ENCODE data around the gene ERMP1.
"Not testable (repeated sequence)": the region's sequence is repeated elsewhere in the genome, so short reads cannot be mapped to it uniquely, and the experiment has no call there.

The ERMP1 gene

GRCh38 chr9:5832538-5833529, at the start of gene ERMP1:
Gene ERMP1 (minus strand): TSS chr9:5833117. CDS start chr9:5833027, 90 bp downstream.
- peak; percentile 86 for DNase-seq (ENCODE audit: low spot score)

DNA sequence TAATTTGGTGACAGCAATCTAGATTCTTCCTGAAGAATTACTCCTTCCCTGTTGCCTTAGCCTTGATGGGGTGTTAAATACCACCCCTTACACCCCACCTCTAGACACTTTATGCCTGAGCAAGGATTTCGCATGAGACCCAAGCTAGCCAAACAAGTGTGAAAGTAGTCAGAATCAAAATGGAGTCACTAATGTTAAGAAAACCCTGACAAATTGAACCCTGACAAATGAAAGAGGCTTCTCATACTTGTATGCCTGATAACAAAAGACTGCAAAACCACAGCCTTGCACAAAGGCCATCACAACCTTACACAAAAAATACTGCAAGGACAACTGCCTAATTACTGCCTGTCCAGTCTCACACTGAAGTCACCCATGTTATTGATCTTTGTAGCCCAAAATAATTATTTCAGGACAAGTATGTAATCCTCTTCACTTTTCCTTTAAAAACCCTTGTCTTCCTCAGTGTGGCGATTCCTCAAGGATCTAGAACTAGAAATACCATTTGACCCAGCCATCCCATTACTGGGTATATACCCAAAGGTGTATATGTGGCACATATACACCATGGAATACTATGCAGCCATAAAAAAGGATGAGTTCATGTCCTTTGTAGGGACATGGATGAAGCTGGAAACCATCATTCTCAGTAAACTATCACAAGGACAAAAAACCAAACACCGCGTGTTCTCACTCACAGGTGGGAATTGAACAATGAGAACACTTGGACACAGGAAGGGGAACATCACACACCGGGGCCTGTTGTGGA, 49.5 kb upstream of the ERMP1 start:
- DNase-seq (ENCODE audit: low spot score), result not testable (repeated sequence)

GRCh38 chr9:5879419-5880181, 46.7 kb upstream of the ERMP1 start:
- peak; percentile 87 for DNase-seq (ENCODE audit: low spot score)

GRCh38 chr9:5876711-5877110, 43.8 kb upstream of the ERMP1 start:
- no peak for DNase-seq (ENCODE audit: low spot score)

DNA sequence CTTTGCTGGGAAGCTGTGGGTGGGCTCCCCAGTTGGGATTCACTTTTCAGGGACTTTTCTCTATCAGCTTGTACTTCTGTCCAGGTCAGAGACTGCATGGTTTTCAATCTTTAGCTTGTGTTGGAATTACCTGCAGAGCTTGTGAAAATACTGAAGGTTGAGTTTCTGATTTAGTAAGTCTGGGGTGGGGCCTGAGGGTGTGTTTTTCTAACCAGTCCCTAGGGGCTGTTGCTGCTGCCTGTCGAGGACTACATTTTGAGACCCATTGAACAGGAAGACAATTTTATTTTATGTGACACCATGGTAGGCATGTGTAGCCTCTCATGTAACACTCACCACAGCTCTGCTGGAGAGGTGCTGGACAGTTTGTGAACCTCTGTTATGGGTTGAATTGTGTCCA, 43.1 kb upstream of the ERMP1 start:
- no peak for DNase-seq (ENCODE audit: low spot score)

DNA sequence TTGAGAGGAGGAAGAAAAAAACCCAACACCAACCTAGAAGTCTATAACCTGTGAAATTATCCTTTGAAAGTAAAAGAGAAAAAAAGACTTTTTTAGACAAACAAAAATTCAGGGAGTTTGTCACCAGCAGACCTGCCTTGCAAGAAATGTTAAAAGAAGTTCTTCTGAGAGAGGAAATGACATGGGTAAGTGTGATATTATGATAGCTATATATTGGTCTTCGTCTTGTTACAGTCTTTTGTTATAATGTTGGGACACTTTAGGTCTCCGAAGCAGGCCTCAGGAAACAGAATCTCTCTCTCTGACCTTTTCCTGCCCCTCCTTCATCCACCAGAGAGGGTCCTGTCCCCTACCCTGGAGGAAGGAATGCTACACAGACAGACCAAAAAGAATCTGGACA, 41.1 kb upstream of the ERMP1 start:
- DNase-seq (ENCODE audit: low spot score), result no peak

DNA sequence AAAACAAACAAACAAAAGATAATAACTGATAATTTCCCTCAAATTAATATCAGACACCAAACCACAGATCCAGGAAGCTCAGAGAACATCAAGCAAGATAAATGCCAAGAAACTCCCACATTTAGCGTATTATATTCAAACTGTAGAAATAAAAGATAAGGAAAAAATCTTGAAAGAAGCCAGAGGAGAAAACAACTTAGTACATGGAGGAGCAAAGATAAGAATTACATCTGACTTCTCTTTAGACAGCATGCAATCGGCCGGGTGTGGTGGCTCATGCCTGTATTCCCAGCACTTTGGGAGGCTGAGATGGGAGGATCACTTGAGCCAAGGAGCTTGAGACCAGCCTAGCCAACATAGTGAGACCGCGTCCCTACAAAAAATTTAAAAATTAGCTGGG, 40.5 kb upstream of the ERMP1 start:
- no peak for DNase-seq (ENCODE audit: low spot score)

DNA sequence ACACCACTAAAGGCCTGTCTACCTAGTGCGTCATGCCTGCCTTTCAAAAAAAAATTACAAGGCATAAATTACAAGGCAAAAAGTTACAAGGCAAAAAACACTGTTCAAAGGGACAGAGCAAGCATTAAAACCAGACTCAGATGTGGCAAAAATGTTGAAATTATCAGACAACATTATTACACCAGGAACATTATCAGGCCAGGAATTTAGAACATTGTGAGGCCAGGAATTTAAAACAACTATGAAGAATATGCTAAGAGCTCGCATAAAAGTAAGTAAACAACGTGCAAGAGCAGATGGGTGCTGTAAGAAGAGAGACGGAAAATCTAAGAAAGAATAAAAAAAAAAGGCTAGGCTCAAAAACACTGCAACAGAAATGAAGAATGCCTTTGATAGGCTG, 39.6 kb upstream of the ERMP1 start:
- DNase-seq (ENCODE audit: low spot score), result no peak

DNA sequence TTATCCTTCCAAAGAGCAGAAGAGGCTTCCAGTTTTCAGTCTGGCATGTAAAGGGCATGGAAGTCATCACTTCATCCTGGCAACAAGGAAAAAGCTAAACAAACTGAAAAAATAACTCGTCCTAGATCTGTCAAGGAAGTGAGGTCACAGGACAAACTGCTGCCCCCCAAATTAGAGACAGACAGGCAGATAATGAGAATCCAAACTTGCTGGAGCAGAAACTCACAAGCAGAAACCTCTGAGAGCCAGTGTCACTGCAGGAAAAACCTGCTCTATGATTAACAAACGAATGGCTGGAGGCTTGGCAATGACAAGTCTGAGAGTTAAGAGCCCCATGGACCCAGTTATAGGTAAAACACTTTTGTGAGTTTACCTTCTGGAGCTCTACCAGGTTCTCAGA, 38.9 kb upstream of the ERMP1 start:
- DNase-seq (ENCODE audit: low spot score), result no peak

DNA sequence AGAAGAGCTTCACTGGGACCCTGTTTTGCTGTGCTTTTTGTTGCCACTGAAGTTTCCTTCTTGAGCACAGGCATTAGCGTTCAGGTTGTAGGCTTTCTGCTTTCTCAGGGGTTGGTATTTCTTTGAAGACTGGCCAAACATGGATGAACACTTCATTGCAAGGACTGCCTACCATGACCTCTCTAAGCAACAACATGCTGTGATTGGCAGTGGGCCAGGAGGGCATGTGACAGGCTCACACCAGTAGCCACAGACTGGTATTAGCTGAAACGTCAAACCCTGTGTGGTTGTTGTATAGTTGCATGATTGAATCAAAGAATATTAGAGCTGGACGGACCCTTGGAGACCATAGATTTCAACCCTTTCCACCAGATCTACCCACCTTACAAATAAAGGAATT, 37.8 kb upstream of the ERMP1 start:
- DNase-seq (ENCODE audit: low spot score), result no peak

DNA sequence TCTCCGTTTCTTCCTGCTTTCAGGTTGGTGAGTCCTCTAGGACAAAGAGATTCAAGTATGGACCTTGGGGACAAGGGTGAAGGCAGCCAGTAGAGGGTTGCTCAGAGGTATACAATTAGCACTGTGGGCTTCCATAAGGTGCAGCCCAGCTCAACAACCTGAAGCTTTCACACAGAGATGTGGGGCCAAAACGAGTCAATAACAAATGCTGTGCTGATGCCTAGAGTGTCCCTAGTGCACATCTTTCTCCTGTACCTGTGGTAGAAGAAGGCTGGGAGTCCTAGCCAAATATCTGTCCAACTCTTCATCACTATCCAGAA, 37.1 kb upstream of the ERMP1 start:
- no peak for DNase-seq (ENCODE audit: low spot score)

DNA sequence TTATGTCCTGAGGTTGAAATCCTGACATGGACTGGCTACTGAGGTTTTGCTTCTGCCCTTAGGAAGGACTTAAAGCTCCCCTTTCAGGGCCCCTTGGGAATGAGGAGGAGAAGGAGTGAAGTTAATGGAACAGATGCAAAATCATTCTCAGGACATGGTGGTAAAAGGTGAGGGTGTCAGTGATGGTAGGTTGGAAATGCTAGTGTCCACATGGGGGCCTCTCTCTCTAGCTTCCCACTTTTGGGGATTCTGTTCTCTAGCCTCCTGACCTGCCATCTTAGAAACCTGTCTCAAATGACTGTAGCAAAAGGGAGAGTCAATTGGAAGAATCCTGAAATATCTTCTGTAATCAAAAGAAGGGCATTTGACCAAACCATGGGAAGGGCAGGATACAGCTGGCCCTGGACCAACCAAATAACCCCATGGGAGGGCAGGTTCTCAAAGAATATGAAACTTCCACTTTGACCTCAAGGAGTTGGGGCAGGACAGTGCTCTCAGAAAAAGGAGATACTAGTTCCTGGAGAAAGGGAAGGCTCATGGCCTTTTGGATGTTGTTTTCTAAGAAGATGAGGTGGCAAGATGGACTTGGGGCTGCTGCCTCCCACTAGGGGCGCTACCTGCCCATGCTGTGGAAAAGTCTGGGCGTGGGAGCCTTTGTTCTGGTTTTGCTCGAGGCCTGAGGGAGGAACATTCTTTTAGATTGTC, 36.5 kb upstream of the ERMP1 start:
- DNase-seq (ENCODE audit: low spot score), result peak; percentile 32

- DNase-seq (ENCODE audit: low spot score), result no peak
These were observed 35.3 kb upstream of the ERMP1 start for GRCh38 chr9:5868235-5868634.

GRCh38 chr9:5866685-5867084, 33.8 kb upstream of the ERMP1 start:
- DNase-seq (ENCODE audit: low spot score), result no peak

- DNase-seq (ENCODE audit: low spot score), result no peak
These were observed 33.4 kb upstream of the ERMP1 start for GRCh38 chr9:5866272-5866671.

GRCh38 chr9:5864446-5864845, 31.5 kb upstream of the ERMP1 start:
- DNase-seq (ENCODE audit: low spot score), result no peak

DNA sequence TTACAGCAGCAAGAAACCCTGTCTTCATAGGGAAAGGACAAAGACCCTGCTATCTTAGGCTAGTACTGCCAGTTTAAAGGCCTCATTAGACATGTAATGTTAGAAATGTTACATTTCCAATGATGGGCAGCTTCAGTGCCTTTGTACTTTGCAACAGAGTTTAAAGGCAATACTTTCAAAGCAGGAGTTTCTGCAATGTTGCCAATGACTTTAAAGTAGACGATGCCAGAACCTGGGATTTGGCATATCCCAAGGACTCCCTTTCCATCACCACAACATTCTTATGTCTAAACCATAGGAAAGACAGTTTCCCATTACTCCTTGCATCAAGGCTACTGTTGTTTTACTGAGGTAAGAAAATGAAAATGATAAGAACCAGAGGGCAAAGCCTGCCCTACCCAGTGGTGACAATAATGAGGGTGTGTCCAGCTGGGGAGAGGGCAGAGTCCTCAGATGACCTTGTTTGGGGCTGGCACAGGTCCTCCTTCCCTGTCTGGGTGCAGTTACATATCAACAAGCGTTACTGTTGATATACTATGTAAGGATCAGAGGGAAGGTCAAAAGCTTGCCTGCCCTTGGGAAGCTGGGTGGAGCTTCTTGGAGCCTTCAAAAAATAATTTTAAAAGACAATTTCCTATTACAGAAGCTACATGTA, 30.3 kb upstream of the ERMP1 start:
- peak; percentile 70 for DNase-seq (ENCODE audit: low spot score)

GRCh38 chr9:5858833-5859232, 25.9 kb upstream of the ERMP1 start:
- DNase-seq (ENCODE audit: low spot score), result no peak

GRCh38 chr9:5857928-5858327, 25.0 kb upstream of the ERMP1 start:
- no peak for DNase-seq (ENCODE audit: low spot score)

DNA sequence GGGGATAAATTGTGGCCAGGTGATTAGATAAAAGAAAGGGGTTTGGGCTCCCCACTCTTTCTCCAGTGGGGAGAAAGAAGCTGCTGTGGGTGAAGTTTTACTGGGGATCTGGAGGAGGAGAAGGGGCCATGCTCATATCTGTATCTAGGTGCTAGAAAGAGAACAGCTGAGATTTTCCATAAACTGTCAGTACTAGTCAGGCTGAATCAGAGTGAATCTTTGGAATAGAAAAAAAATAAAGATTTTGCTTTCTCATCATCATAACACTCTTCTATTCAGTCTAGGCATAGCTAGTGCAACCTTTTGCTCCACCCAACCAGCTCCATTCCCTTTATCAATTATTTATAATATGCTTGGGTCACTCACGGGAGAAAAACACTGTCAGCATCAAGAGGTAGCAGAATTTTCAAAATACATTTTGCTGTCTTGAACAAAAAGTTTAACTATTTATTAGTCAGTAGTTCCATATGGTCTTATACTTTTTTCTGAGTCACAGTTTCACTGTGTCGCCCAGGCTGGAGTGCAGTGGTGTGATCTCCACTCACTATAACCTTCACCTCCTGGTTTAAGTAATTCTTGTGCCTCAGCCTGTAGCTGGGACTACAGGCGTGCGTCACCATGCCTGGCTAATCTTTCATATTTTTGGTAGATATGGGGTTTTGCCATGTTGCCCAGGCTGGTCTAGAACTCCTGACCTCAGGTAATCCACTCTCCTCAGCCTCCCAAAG, 21.3 kb upstream of the ERMP1 start:
- no peak for DNase-seq (ENCODE audit: low spot score)

DNA sequence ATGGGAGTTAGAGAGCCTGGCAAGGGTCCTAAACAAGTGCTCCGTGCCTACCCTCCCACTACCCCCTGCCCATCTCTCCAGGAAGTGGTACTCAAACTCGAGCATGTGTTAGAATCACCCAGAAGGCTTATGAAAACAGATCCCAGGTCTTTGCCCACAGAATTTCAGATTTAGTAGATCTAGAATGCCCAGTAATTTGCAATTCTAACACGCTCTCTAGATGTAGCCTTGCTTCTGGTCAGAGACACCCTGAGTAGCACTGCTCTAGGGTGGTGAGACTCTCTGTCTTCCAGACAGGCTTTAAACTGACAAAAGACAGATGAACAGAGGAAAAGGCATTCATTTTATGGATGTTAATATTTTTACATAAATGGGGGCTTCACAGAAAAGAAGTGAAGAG, 20.7 kb upstream of the ERMP1 start:
- DNase-seq (ENCODE audit: low spot score), result no peak

Measured in LoVo (cell line).